HCT116 (cell line): ENCODE data around the gene ZBTB34. TPM values are rescaled to one million over a fixed set of nuclear protein-coding genes. Genes with fewer than 3 reads are reported as not detected.

Experiments used
- ATAC-seq: fragments of 200-7000 bp; cut with Tn5 transposase; 2 replicates; pipeline ENCODE4 v1.9.1; 2020; ENCODE audit warnings: mild to moderate bottlenecking, moderate library complexity
- BruUV-seq: library from RNA; stranded (reverse); fragments of 400-500 nt; replicated peaks from 2 replicates; lab custom pipeline; 2021; lab: Mats Ljungman, UMichigan
- CTCF ChIA-PET: fragments of 300-600 bp; sonication (Branson Sonifier 250); formaldehyde crosslinking; loops from one replicate; lab custom pipeline; 2021; ENCODE audit warnings: antibody characterized with exemption; lab: Charles Lee
- POLR2A ChIA-PET: fragments of 300-600, 350-600 bp; sonication (Branson Sonifier 250); formaldehyde crosslinking; loops from one replicate; lab custom pipeline; 2021; ENCODE audit warnings: antibody characterized with exemption; lab: Charles Lee
- RAD21 ChIA-PET, 2 experiments: fragments of 300-600 bp; sonication (Branson Sonifier 250); formaldehyde crosslinking; loops; one replicate each; lab custom pipeline; 2023; ENCODE audit warnings: low total read pairs in 2 of 2; ENCODE audit not compliant: uncharacterized antibody in 2 of 2, unreplicated experiment in 2 of 2, low non-redundant PET in 1 of 2; lab: Charles Lee
- DNase-seq: peaks from one replicate; pipeline ENCODE4 v3.0.0-alpha.2; 2010; ENCODE audit warnings: low read depth, low spot score
- H2AFZ ChIP-seq: fragments of 200-600 bp; shearing (Covaris generic), sonication (generic); 2 replicates; pipeline ENCODE4 v1.6.1; 2017; ENCODE audit warnings: low read depth, mixed run types, mixed read lengths, antibody characterized with exemption, low read length; ENCODE audit not compliant: poor library complexity, severe bottlenecking
- H3K27ac ChIP-seq: 2 replicates; pipeline ENCODE4 v1.5.1; 2012; ENCODE audit warnings: low read depth, low read length
- H3K27me3 ChIP-seq: fragments of 200-600 bp; sonication (generic); 2 replicates; pipeline ENCODE4 v1.6.1; 2016; ENCODE audit warnings: mixed run types, low read length, mixed read lengths; ENCODE audit not compliant: insufficient read depth
- H3K36me3 ChIP-seq, 2 experiments: fragments of 200-500 bp in 1 of 2; fragments of 200-600 bp in 1 of 2; sonication (Bioruptor generic) in 1 of 2; sonication (generic) in 1 of 2; 2 replicates each; pipeline versions ENCODE4 v1.5.1 to v1.6.1; 2014 to 2016; ENCODE audit warnings: low read length in 2 of 2, inconsistent platforms in 1 of 2, mixed read lengths in 1 of 2, mixed run types in 1 of 2; ENCODE audit not compliant: insufficient read depth in 2 of 2, control insufficient read depth in 1 of 2
- H3K4me1 ChIP-seq, 2 experiments: fragments of 200-600 bp in 1 of 2; sonication (generic) in 1 of 2; 2 replicates each; pipeline versions ENCODE4 v1.5.1 to v1.6.1; 2012 to 2017; ENCODE audit warnings: low read length in 2 of 2, inconsistent platforms in 1 of 2, mild to moderate bottlenecking in 1 of 2, mixed read lengths in 1 of 2, mixed run types in 1 of 2, moderate library complexity in 1 of 2; ENCODE audit not compliant: insufficient read depth in 2 of 2, control insufficient read depth in 1 of 2
- H3K4me2 ChIP-seq: fragments of 200-600 bp; sonication (generic); 2 replicates; pipeline ENCODE4 v1.6.1; 2017; ENCODE audit warnings: mixed run types, low read length, mixed read lengths
- H3K4me3 ChIP-seq, 2 experiments: fragments of 200-600 bp in 1 of 2; sonication (generic) in 1 of 2; replicated peaks in 1 of 2; 2 replicates each; pipeline ENCODE4 v1.5.1; 2011 to 2016; ENCODE audit warnings: low read length in 2 of 2, control low read depth in 1 of 2, low read depth in 1 of 2, mild to moderate bottlenecking in 1 of 2, mixed read lengths in 1 of 2, mixed run types in 1 of 2
- H3K79me2 ChIP-seq: fragments of 200-600 bp; sonication (generic); 2 replicates; pipeline ENCODE4 v1.6.1; 2017; ENCODE audit warnings: mild to moderate bottlenecking, mixed run types, low read length, moderate library complexity, mixed read lengths; ENCODE audit not compliant: insufficient read depth
- H3K9ac ChIP-seq: fragments of 200-600 bp; sonication (generic); 2 replicates; pipeline ENCODE4 v1.6.1; 2016; ENCODE audit warnings: low read length, mixed read lengths
- H3K9me2 ChIP-seq: fragments of 200-600 bp; sonication (generic), shearing (Covaris generic); 2 replicates; pipeline ENCODE4 v1.6.1; 2017; ENCODE audit warnings: mixed run types, mild to moderate bottlenecking, moderate library complexity; ENCODE audit not compliant: insufficient read depth
- H3K9me3 ChIP-seq, 2 experiments: fragments of 200-500 bp in 1 of 2; fragments of 200-600 bp in 1 of 2; sonication (Bioruptor generic) in 1 of 2; sonication (generic) in 1 of 2; 2 replicates each; pipeline ENCODE4 v1.6.1; 2014 to 2017; ENCODE audit warnings: low read length in 2 of 2, mixed read lengths in 2 of 2, inconsistent platforms in 1 of 2, low read depth in 1 of 2, mild to moderate bottlenecking in 1 of 2, mixed run types in 1 of 2, moderate library complexity in 1 of 2; ENCODE audit not compliant: control insufficient read depth in 1 of 2, insufficient read depth in 1 of 2
- H4K20me1 ChIP-seq: fragments of 200-600 bp; sonication (generic), shearing (Covaris generic); 2 replicates; pipeline ENCODE4 v1.6.1; 2017; ENCODE audit warnings: mixed run types, mild to moderate bottlenecking, moderate library complexity; ENCODE audit not compliant: insufficient read depth
- CBX3 ChIP-seq: IDR thresholded peaks from 2 replicates; pipeline ENCODE4 v1.6.1; 2012; ENCODE audit warnings: low read depth
- ELF1 ChIP-seq: IDR thresholded peaks from 2 replicates; pipeline ENCODE4 v1.6.1; 2012; ENCODE audit warnings: low read depth, borderline replicate concordance
- EZH2phosphoT487 ChIP-seq: fragments of 200-600 bp; IDR thresholded peaks from 2 replicates; pipeline ENCODE4 v1.6.1; 2018; ENCODE audit warnings: antibody characterized with exemption, borderline replicate concordance
- RAD21 ChIP-seq: IDR thresholded peaks from 2 replicates; pipeline ENCODE4 v1.6.1; 2012; ENCODE audit warnings: low read depth, mild to moderate bottlenecking
- SIN3A ChIP-seq: IDR thresholded peaks from 2 replicates; pipeline ENCODE4 v1.6.1; 2012; ENCODE audit warnings: low read depth
- SP1 ChIP-seq: IDR thresholded peaks from 2 replicates; pipeline ENCODE4 v1.6.1; 2012; ENCODE audit warnings: low read depth
- SRF ChIP-seq: IDR thresholded peaks from 2 replicates; pipeline ENCODE4 v1.6.1; 2012; ENCODE audit warnings: low read depth
- TCF7L2 ChIP-seq: IDR thresholded peaks from 2 replicates; pipeline ENCODE4 v1.7.0; 2011; ENCODE audit warnings: borderline replicate concordance, inconsistent platforms; ENCODE audit not compliant: insufficient read depth, insufficient read length; ENCODE audit errors: extremely low read depth
- ZFX ChIP-seq: fragments of 450-650 bp; IDR thresholded peaks from 2 replicates; pipeline ENCODE4 v1.6.1; 2017
- intact Hi-C: fragments of 100-400 bp; cut with micrococcal nuclease; formaldehyde crosslinking; loops from 2 replicates; pipeline ENCODE4 v1.10.0; 2022
- total RNA-seq: library from RNA; stranded (reverse); gene quantifications from one replicate; pipeline ENCODE4 v1.2.1, GENCODE V29; 2021; ENCODE audit not compliant: unreplicated experiment
- TF ChIP-seq, protein P1 (sequence below), 3 experiments: fragments of 200-600 bp in 1 of 3; sonication (generic) in 1 of 3; IDR thresholded peaks in 2 of 3; conservative IDR thresholded peaks in 1 of 3; 2 replicates each; pipeline ENCODE4 v1.5.1; 2012 to 2017; ENCODE audit warnings: low read depth in 2 of 3, low read length in 2 of 3, antibody characterized with exemption in 1 of 3, borderline replicate concordance in 1 of 3, control low read depth in 1 of 3, mild to moderate bottlenecking in 1 of 3, mixed read lengths in 1 of 3, mixed run types in 1 of 3, moderate library complexity in 1 of 3; ENCODE audit not compliant: insufficient read depth in 1 of 3
- TF ChIP-seq, protein P2 (sequence below): IDR thresholded peaks from 2 replicates; pipeline ENCODE4 v1.6.1; 2012; ENCODE audit warnings: low read depth
- TF ChIP-seq, protein P3 (sequence below): IDR thresholded peaks from 2 replicates; pipeline ENCODE4 v1.6.1; 2012

ZBTB34 gene
- total RNA-seq, 1 experiment from 2014 or later: 5.6 TPM

DNA sequence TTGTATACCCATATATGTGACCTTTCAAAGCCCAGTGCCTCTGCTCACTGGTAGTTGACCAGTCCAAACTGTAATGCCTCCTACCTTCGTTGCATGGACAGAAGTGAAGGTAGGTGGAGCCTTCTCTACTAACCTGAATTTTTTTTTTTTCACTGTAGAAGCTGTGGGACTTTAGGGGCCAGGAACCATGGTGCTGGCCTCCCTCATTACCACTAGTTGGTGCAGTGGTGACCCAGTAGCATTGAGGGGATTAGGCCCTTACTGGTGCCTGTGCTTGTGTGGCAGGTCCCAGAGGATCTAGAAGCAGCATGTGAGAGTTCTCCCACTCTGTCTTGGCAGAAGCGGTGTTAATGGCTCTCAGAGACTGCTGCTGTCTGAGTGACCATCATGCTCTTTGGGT, 56.5 kb downstream of the ZBTB34 start:
- H3K36me3 ChIP-seq: no peaks in the 10 kb centered on the region
- ATAC-seq (no peak), DNase-seq (peak; percentile 16)
- no peaks in the 10 kb centered on the region for H3K9me2 ChIP-seq
- H3K9me3 ChIP-seq: no peaks in the 10 kb centered on the region
- no peak overlapping the region for H3K4me2 ChIP-seq
- no peak overlapping the region for H2AFZ ChIP-seq
- no peaks in the 10 kb centered on the region for H3K79me2 ChIP-seq
- ChIA-PET POLR2A (interaction anchor here (1.0 kb wide), 1 partner anchor 21 kb away, joined by 3 read pairs; no protein-coding TSS in a partner anchor), RAD21 (no interaction called here), CTCF (interaction anchor here (1.0 kb wide), 2 partner anchors 10 to 24 kb away, joined by 3 to 4 read pairs; no protein-coding TSS in a partner anchor)
- H3K27ac ChIP-seq: no peak overlapping the region
- BruUV-seq: no TSS peak
- H4K20me1 ChIP-seq: no peaks in the 10 kb centered on the region
- H3K4me1 ChIP-seq: peaks cover 2 to 23% of the 10 kb centered on the region in 2 experiments; a peak in 3 of 4 replicates
- intact Hi-C loops: no loop called here
- H3K27me3 ChIP-seq: no peaks in the 10 kb centered on the region
- no peak overlapping the region for H3K9ac ChIP-seq
- H3K4me3 ChIP-seq: no peak overlapping the region
- TF ChIP-seq EZH2phosphoT487 (no peak), SRF (no peak), ZFX (peak; percentile 14; the same call in 1 of the 2 replicates)
- TF ChIP-seq, protein P1, sequence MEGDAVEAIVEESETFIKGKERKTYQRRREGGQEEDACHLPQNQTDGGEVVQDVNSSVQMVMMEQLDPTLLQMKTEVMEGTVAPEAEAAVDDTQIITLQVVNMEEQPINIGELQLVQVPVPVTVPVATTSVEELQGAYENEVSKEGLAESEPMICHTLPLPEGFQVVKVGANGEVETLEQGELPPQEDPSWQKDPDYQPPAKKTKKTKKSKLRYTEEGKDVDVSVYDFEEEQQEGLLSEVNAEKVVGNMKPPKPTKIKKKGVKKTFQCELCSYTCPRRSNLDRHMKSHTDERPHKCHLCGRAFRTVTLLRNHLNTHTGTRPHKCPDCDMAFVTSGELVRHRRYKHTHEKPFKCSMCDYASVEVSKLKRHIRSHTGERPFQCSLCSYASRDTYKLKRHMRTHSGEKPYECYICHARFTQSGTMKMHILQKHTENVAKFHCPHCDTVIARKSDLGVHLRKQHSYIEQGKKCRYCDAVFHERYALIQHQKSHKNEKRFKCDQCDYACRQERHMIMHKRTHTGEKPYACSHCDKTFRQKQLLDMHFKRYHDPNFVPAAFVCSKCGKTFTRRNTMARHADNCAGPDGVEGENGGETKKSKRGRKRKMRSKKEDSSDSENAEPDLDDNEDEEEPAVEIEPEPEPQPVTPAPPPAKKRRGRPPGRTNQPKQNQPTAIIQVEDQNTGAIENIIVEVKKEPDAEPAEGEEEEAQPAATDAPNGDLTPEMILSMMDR (IDR thresholded peaks at IDR 0.05 in 2 of 3, conservative IDR thresholded peaks at IDR 0.05 in 1 of 3; ENCODE audit: borderline replicate concordance in 1 of 3, insufficient read depth in 1 of 3, low read depth in 2 of 3, low read length in 2 of 3): peak in 2 of 3 experiments; percentile 34 to 36; a peak in 4 of 6 replicates

DNA sequence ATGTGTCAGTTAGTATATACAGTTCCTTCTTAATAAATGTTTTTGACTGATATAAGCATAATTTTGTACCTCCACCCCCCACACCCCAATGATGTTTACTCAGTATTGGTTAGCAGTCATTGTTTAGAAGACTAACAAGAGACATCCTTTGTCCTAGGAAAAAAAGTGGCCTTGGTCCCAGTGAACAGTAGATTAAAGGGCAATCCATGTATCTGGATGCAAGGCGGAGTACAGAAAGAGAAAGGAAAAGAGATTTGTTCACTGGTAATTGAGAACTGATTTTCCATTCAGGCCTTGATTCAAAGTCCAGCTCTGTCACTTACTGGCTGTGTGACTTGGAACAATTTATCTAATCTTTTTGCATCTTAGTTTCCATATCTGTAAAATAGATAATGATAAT, 58.8 kb downstream of the ZBTB34 start:
- Histone ChIP-seq H2AFZ (no peak overlapping the region), H3K4me1 (peaks cover 2 to 17% of the 10 kb centered on the region in 2 experiments; a peak in 3 of 4 replicates), H3K79me2 (no peaks in the 10 kb centered on the region), H3K9ac (no peak overlapping the region), H3K27ac (no peak overlapping the region), H3K9me3 (no peaks in the 10 kb centered on the region), H3K27me3 (no peaks in the 10 kb centered on the region), H3K9me2 (no peaks in the 10 kb centered on the region), H3K4me2 (no peak overlapping the region), H3K4me3 (no peak overlapping the region), H4K20me1 (no peaks in the 10 kb centered on the region), H3K36me3 (no peaks in the 10 kb centered on the region)
- DNase-seq (no peak), ATAC-seq (no peak)
- BruUV-seq: no TSS peak
- intact Hi-C loops: no loop called here
- POLR2A ChIA-PET: no interaction called here
- RAD21 ChIA-PET: no interaction called here
- CTCF ChIA-PET: no interaction called here
- TF ChIP-seq ELF1 (no peak), CBX3 (no peak), RAD21 (no peak), SP1 (no peak), SIN3A (no peak), TCF7L2 (no peak)
- TF ChIP-seq, protein P2, sequence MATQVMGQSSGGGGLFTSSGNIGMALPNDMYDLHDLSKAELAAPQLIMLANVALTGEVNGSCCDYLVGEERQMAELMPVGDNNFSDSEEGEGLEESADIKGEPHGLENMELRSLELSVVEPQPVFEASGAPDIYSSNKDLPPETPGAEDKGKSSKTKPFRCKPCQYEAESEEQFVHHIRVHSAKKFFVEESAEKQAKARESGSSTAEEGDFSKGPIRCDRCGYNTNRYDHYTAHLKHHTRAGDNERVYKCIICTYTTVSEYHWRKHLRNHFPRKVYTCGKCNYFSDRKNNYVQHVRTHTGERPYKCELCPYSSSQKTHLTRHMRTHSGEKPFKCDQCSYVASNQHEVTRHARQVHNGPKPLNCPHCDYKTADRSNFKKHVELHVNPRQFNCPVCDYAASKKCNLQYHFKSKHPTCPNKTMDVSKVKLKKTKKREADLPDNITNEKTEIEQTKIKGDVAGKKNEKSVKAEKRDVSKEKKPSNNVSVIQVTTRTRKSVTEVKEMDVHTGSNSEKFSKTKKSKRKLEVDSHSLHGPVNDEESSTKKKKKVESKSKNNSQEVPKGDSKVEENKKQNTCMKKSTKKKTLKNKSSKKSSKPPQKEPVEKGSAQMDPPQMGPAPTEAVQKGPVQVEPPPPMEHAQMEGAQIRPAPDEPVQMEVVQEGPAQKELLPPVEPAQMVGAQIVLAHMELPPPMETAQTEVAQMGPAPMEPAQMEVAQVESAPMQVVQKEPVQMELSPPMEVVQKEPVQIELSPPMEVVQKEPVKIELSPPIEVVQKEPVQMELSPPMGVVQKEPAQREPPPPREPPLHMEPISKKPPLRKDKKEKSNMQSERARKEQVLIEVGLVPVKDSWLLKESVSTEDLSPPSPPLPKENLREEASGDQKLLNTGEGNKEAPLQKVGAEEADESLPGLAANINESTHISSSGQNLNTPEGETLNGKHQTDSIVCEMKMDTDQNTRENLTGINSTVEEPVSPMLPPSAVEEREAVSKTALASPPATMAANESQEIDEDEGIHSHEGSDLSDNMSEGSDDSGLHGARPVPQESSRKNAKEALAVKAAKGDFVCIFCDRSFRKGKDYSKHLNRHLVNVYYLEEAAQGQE: no peak
- TF ChIP-seq, protein P3, sequence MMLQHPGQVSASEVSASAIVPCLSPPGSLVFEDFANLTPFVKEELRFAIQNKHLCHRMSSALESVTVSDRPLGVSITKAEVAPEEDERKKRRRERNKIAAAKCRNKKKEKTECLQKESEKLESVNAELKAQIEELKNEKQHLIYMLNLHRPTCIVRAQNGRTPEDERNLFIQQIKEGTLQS: no peak
- TF ChIP-seq, protein P1 (IDR thresholded peaks at IDR 0.05 in 2 of 3, conservative IDR thresholded peaks at IDR 0.05 in 1 of 3; ENCODE audit: borderline replicate concordance in 1 of 3, insufficient read depth in 1 of 3, low read depth in 2 of 3, low read length in 2 of 3): no peak
